Measurements from ENCODE around the gene MCM8.

MCM8 gene

GRCh38 chr20:5975778-5976177 lies 25.3 kb downstream of the MCM8 start:
- no peaks in the 10 kb centered on the region for H3K27me3 ChIP-seq
- peaks cover 0 to 56% (median 18%) of the 10 kb centered on the region in 3 donors for H3K36me3 ChIP-seq
- no peaks in the 10 kb centered on the region for H3K9me3 ChIP-seq
- intact Hi-C loops (cut with DNase I; ENCODE audit: low total_unique reads): no loop called here
- H3K4me1 ChIP-seq: no peaks in the 10 kb centered on the region
- H3K4me3 ChIP-seq: no peak overlapping the region
- no peak for DNase-seq
- no peak for TF ChIP-seq CTCF (IDR thresholded peaks at IDR 0.05)
- H3K27ac ChIP-seq: no peak overlapping the region

GRCh38 chr20:5977223-5977622 lies 26.8 kb downstream of the MCM8 start:
- H3K36me3 ChIP-seq: peaks cover 0 to 53% (median 18%) of the 10 kb centered on the region in 3 donors
- no peak for TF ChIP-seq CTCF (IDR thresholded peaks at IDR 0.05)
- no peak overlapping the region for H3K4me3 ChIP-seq
- no peak for DNase-seq
- no peaks in the 10 kb centered on the region for H3K27me3 ChIP-seq
- H3K9me3 ChIP-seq: no peaks in the 10 kb centered on the region
- H3K27ac ChIP-seq: no peak overlapping the region
- intact Hi-C loops (cut with DNase I; ENCODE audit: low total_unique reads): no loop called here
- H3K4me1 ChIP-seq: no peaks in the 10 kb centered on the region

GRCh38 chr20:5977975-5978374 lies 27.5 kb downstream of the MCM8 start:
- no peak for DNase-seq
- H3K27me3 ChIP-seq: no peaks in the 10 kb centered on the region
- H3K36me3 ChIP-seq: peaks cover 0 to 55% (median 18%) of the 10 kb centered on the region in 3 donors
- H3K27ac ChIP-seq: no peak overlapping the region
- intact Hi-C loops (cut with DNase I; ENCODE audit: low total_unique reads): no loop called here
- no peaks in the 10 kb centered on the region for H3K4me1 ChIP-seq
- no peak for TF ChIP-seq CTCF (IDR thresholded peaks at IDR 0.05)
- no peaks in the 10 kb centered on the region for H3K9me3 ChIP-seq
- no peak overlapping the region for H3K4me3 ChIP-seq

- TF ChIP-seq CTCF (IDR thresholded peaks at IDR 0.05): no peak
- Histone ChIP-seq H3K4me3 (no peak overlapping the region), H3K27ac (no peak overlapping the region), H3K36me3 (peaks cover 0 to 48% (median 14%) of the 10 kb centered on the region in 3 donors), H3K27me3 (no peaks in the 10 kb centered on the region), H3K9me3 (no peaks in the 10 kb centered on the region), H3K4me1 (no peaks in the 10 kb centered on the region)
- intact Hi-C loops (cut with DNase I; ENCODE audit: low total_unique reads): no loop called here
- no peak for DNase-seq
Measured at GRCh38 chr20:5979801-5980200, 29.3 kb downstream of the MCM8 start.

- TF ChIP-seq CTCF (IDR thresholded peaks at IDR 0.05): no peak
Measured at GRCh38 chr20:5980720-5981538, 30.5 kb downstream of the MCM8 start.

More at GRCh38 chr20:5980720-5981538, 30.5 kb downstream of the MCM8 start:
- no peak for DNase-seq
- intact Hi-C loops (cut with DNase I; ENCODE audit: low total_unique reads): no loop called here
- H3K27me3 ChIP-seq: no peaks in the 10 kb centered on the region
- peaks cover 0 to 56% (median 14%) of the 10 kb centered on the region in 3 donors for H3K36me3 ChIP-seq
- H3K4me3 ChIP-seq: no peak overlapping the region
- no peak overlapping the region for H3K27ac ChIP-seq
- H3K4me1 ChIP-seq: no peaks in the 10 kb centered on the region
- H3K9me3 ChIP-seq: no peaks in the 10 kb centered on the region
